Measurements from ENCODE around the gene GPD1.
"Not testable (repeated sequence)": the region's sequence is repeated elsewhere in the genome, so short reads cannot be mapped to it uniquely, and the experiment has no call there.

GPD1 gene

GRCh38 chr12:50154947-50155346, 51.1 kb downstream of the GPD1 start:
- in situ Hi-C loops (cut with HindIII; ENCODE audit: low pct_ligation_motif_present, low pct_unique_long_range_greater_than_20kb, low sequenced_read_pairs); DNase-seq: not testable (repeated sequence)

- in situ Hi-C loops (cut with HindIII; ENCODE audit: low pct_ligation_motif_present, low pct_unique_long_range_greater_than_20kb, low sequenced_read_pairs) = no loop called here
- DNase-seq = no peak
Measured at GRCh38 chr12:50156641-50157040, 52.8 kb downstream of the GPD1 start.

GRCh38 chr12:50157259-50157658, 53.5 kb downstream of the GPD1 start:
- DNase-seq = no peak

GRCh38 chr12:50160643-50161042, 56.8 kb downstream of the GPD1 start:
- in situ Hi-C loops (cut with HindIII; ENCODE audit: low pct_ligation_motif_present, low pct_unique_long_range_greater_than_20kb, low sequenced_read_pairs) = no loop called here

More at GRCh38 chr12:50157259-50157658, 53.5 kb downstream of the GPD1 start:
- in situ Hi-C loops (cut with HindIII; ENCODE audit: low pct_ligation_motif_present, low pct_unique_long_range_greater_than_20kb, low sequenced_read_pairs) = no loop called here

More at GRCh38 chr12:50160643-50161042, 56.8 kb downstream of the GPD1 start:
- no peak for DNase-seq

All from ACHN (cell line).